Suppressor macrophage treated with lipopolysaccharide for 1 hour (primary cell): ENCODE measurements around the gene USP20.

ENCODE experiments used
- DNase-seq, 3 donors: peaks; one replicate each; pipeline ENCODE4 v3.0.0-alpha.2; 2020 to 2022

USP20 gene

GRCh38 chr9:129929496-129930125 is 94.4 kb downstream of the USP20 start:
- no peak for DNase-seq

GRCh38 chr9:129930743-129931142 is 95.5 kb downstream of the USP20 start:
- no peak for DNase-seq
